ENCODE results near the gene MSL3.

Gene MSL3

GRCh38 chrX:11757719-11758399 lies at the start of gene MSL3:
MSL3 (plus strand) TSS chrX:11758237; CDS start chrX:11758264, 27 bp downstream.
- Mint-ChIP-seq H3K36me3 (ENCODE audit: low read depth) (peaks cover 21% of the 10 kb centered on the region), H3K27ac (peak within 1 kb of the TSS; percentile 98), H3K27me3 (ENCODE audit: low read depth) (peaks cover 32% of the 10 kb centered on the region), H3K4me1 (ENCODE audit: low read depth) (peaks cover 32% of the 10 kb centered on the region), H3K4me3 (peak within 1 kb of the TSS; percentile 95), H3K9me3 (no peaks in the 10 kb centered on the region)

GRCh38 chrX:11722304-11722703 lies 35.7 kb upstream of the MSL3 start:
- Mint-ChIP-seq H3K4me3 (no peak overlapping the region), H3K27ac (no peak overlapping the region), H3K9me3 (no peaks in the 10 kb centered on the region), H3K36me3 (ENCODE audit: low read depth) (no peaks in the 10 kb centered on the region), H3K4me1 (ENCODE audit: low read depth) (no peaks in the 10 kb centered on the region), H3K27me3 (ENCODE audit: low read depth) (peaks cover 3% of the 10 kb centered on the region)

GRCh38 chrX:11724122-11725017 lies 33.7 kb upstream of the MSL3 start:
- Mint-ChIP-seq H3K27ac (no peak overlapping the region), H3K27me3 (ENCODE audit: low read depth) (no peaks in the 10 kb centered on the region), H3K9me3 (no peaks in the 10 kb centered on the region), H3K36me3 (ENCODE audit: low read depth) (no peaks in the 10 kb centered on the region), H3K4me1 (ENCODE audit: low read depth) (no peaks in the 10 kb centered on the region), H3K4me3 (no peak overlapping the region)

- H3K9me3 Mint-ChIP-seq = no peaks in the 10 kb centered on the region
- no peaks in the 10 kb centered on the region for H3K36me3 Mint-ChIP-seq (ENCODE audit: low read depth)
- H3K27me3 Mint-ChIP-seq (ENCODE audit: low read depth) = peaks cover 5% of the 10 kb centered on the region
- H3K27ac Mint-ChIP-seq = no peak overlapping the region
- H3K4me3 Mint-ChIP-seq = no peak overlapping the region
- no peaks in the 10 kb centered on the region for H3K4me1 Mint-ChIP-seq (ENCODE audit: low read depth)
Measured at GRCh38 chrX:11725631-11726442, 32.2 kb upstream of the MSL3 start.

GRCh38 chrX:11728556-11728955 lies 29.5 kb upstream of the MSL3 start:
- Mint-ChIP-seq H3K4me1 (ENCODE audit: low read depth) (no peaks in the 10 kb centered on the region), H3K9me3 (no peaks in the 10 kb centered on the region), H3K4me3 (no peak overlapping the region), H3K27me3 (ENCODE audit: low read depth) (peaks cover 12% of the 10 kb centered on the region), H3K27ac (no peak overlapping the region), H3K36me3 (ENCODE audit: low read depth) (no peaks in the 10 kb centered on the region)

GRCh38 chrX:11733614-11734013 lies 24.4 kb upstream of the MSL3 start:
- H3K27me3 Mint-ChIP-seq (ENCODE audit: low read depth) = peaks cover 20% of the 10 kb centered on the region

GRCh38 chrX:11739776-11740175 lies 18.3 kb upstream of the MSL3 start:
- H3K36me3 Mint-ChIP-seq (ENCODE audit: low read depth) = no peaks in the 10 kb centered on the region
- H3K4me1 Mint-ChIP-seq (ENCODE audit: low read depth) = no peaks in the 10 kb centered on the region
- H3K9me3 Mint-ChIP-seq = no peaks in the 10 kb centered on the region
- peaks cover 9% of the 10 kb centered on the region for H3K27me3 Mint-ChIP-seq (ENCODE audit: low read depth)
- no peak overlapping the region for H3K4me3 Mint-ChIP-seq
- H3K27ac Mint-ChIP-seq = no peak overlapping the region

More at GRCh38 chrX:11733614-11734013, 24.4 kb upstream of the MSL3 start:
- Mint-ChIP-seq H3K4me1 (ENCODE audit: low read depth) (no peaks in the 10 kb centered on the region), H3K36me3 (ENCODE audit: low read depth) (no peaks in the 10 kb centered on the region), H3K4me3 (no peak overlapping the region), H3K27ac (no peak overlapping the region), H3K9me3 (no peaks in the 10 kb centered on the region)

GRCh38 chrX:11740794-11741193 lies 17.2 kb upstream of the MSL3 start:
- Mint-ChIP-seq H3K27ac (no peak overlapping the region), H3K27me3 (ENCODE audit: low read depth) (peaks cover 9% of the 10 kb centered on the region), H3K4me1 (ENCODE audit: low read depth) (no peaks in the 10 kb centered on the region), H3K36me3 (ENCODE audit: low read depth) (no peaks in the 10 kb centered on the region), H3K4me3 (no peak overlapping the region), H3K9me3 (no peaks in the 10 kb centered on the region)

- Mint-ChIP-seq H3K36me3 (ENCODE audit: low read depth) (no peaks in the 10 kb centered on the region), H3K27me3 (ENCODE audit: low read depth) (peaks cover 9% of the 10 kb centered on the region), H3K9me3 (no peaks in the 10 kb centered on the region), H3K4me1 (ENCODE audit: low read depth) (no peaks in the 10 kb centered on the region), H3K27ac (no peak overlapping the region), H3K4me3 (no peak overlapping the region)
Measured at GRCh38 chrX:11741574-11741973, 16.5 kb upstream of the MSL3 start.

- Mint-ChIP-seq H3K4me3 (no peak overlapping the region), H3K27ac (no peak overlapping the region), H3K4me1 (ENCODE audit: low read depth) (no peaks in the 10 kb centered on the region), H3K27me3 (ENCODE audit: low read depth) (peaks cover 13% of the 10 kb centered on the region), H3K9me3 (no peaks in the 10 kb centered on the region), H3K36me3 (ENCODE audit: low read depth) (no peaks in the 10 kb centered on the region)
Measured at GRCh38 chrX:11745881-11746280, 12.2 kb upstream of the MSL3 start.

GRCh38 chrX:11750046-11750445 lies 8.0 kb upstream of the MSL3 start:
- H3K27ac Mint-ChIP-seq = no peak overlapping the region
- H3K4me1 Mint-ChIP-seq (ENCODE audit: low read depth) = no peaks in the 10 kb centered on the region
- H3K36me3 Mint-ChIP-seq (ENCODE audit: low read depth) = no peaks in the 10 kb centered on the region
- no peaks in the 10 kb centered on the region for H3K9me3 Mint-ChIP-seq
- H3K4me3 Mint-ChIP-seq = no peak overlapping the region
- peaks cover 16% of the 10 kb centered on the region for H3K27me3 Mint-ChIP-seq (ENCODE audit: low read depth)

- H3K4me3 Mint-ChIP-seq = no peak overlapping the region
- no peaks in the 10 kb centered on the region for H3K9me3 Mint-ChIP-seq
- H3K27ac Mint-ChIP-seq = no peak overlapping the region
- no peaks in the 10 kb centered on the region for H3K4me1 Mint-ChIP-seq (ENCODE audit: low read depth)
- H3K36me3 Mint-ChIP-seq (ENCODE audit: low read depth) = no peaks in the 10 kb centered on the region
- H3K27me3 Mint-ChIP-seq (ENCODE audit: low read depth) = peaks cover 19% of the 10 kb centered on the region
Measured at GRCh38 chrX:11750694-11751093, 7.3 kb upstream of the MSL3 start.

- H3K4me3 Mint-ChIP-seq = no peak overlapping the region
- H3K36me3 Mint-ChIP-seq (ENCODE audit: low read depth) = no peaks in the 10 kb centered on the region
- H3K9me3 Mint-ChIP-seq = no peaks in the 10 kb centered on the region
- H3K27me3 Mint-ChIP-seq (ENCODE audit: low read depth) = peaks cover 24% of the 10 kb centered on the region
- no peaks in the 10 kb centered on the region for H3K4me1 Mint-ChIP-seq (ENCODE audit: low read depth)
- no peak overlapping the region for H3K27ac Mint-ChIP-seq
Measured at GRCh38 chrX:11751261-11751660, 6.8 kb upstream of the MSL3 start.

GRCh38 chrX:11753668-11754067 lies 4.4 kb upstream of the MSL3 start:
- H3K27me3 Mint-ChIP-seq (ENCODE audit: low read depth) = peaks cover 36% of the 10 kb centered on the region
- H3K27ac Mint-ChIP-seq = no peak overlapping the region
- peaks cover 9% of the 10 kb centered on the region for H3K4me1 Mint-ChIP-seq (ENCODE audit: low read depth)
- no peak overlapping the region for H3K4me3 Mint-ChIP-seq
- H3K36me3 Mint-ChIP-seq (ENCODE audit: low read depth) = no peaks in the 10 kb centered on the region
- no peaks in the 10 kb centered on the region for H3K9me3 Mint-ChIP-seq
